IPS-18c (cell line): ENCODE measurements around the gene IL17RE.

Experiments used
- H3K4me3 ChIP-seq: 2 replicates; pipeline ENCODE4 v1.7.0; 2013; ENCODE audit warnings: low read depth, mild to moderate bottlenecking, low read length, moderate library complexity; ENCODE audit not compliant: insufficient read depth
- H3K9me3 ChIP-seq: one replicate; pipeline ENCODE4 v1.6.1; 2013; ENCODE audit warnings: mild to moderate bottlenecking, low read length, moderate library complexity; ENCODE audit not compliant: control insufficient read depth, insufficient read depth

Gene IL17RE

GRCh38 chr3:9915254-9916141, 12.8 kb downstream of the IL17RE start:
- H3K4me3 ChIP-seq, result peak overlapping the region; percentile 70
- H3K9me3 ChIP-seq, result no peaks in the 10 kb centered on the region

GRCh38 chr3:9916346-9916733, 13.7 kb downstream of the IL17RE start:
- H3K4me3 ChIP-seq, result peak overlapping the region; percentile 36
- H3K9me3 ChIP-seq, result no peaks in the 10 kb centered on the region

- Histone ChIP-seq H3K4me3 (peak within 1 kb of the TSS; percentile 70), H3K9me3 (no peaks in the 10 kb centered on the region)
Measured at GRCh38 chr3:9916734-9917680, 14.4 kb downstream of the IL17RE start, which contains the start of gene IL17RC. Gene IL17RC, plus strand, starts transcription at chr3:9917098. Its CDS starts 218 bp downstream, at chr3:9917316.

GRCh38 chr3:9917820-9918219, 15.2 kb downstream of the IL17RE start:
- no peaks in the 10 kb centered on the region for H3K9me3 ChIP-seq
- H3K4me3 ChIP-seq, result no peak overlapping the region

- Histone ChIP-seq H3K4me3 (no peak overlapping the region), H3K9me3 (no peaks in the 10 kb centered on the region)
Measured at GRCh38 chr3:9918261-9919038, 15.8 kb downstream of the IL17RE start.

GRCh38 chr3:9928158-9928557, 25.5 kb downstream of the IL17RE start:
- Histone ChIP-seq H3K4me3 (no peak overlapping the region), H3K9me3 (no peaks in the 10 kb centered on the region)

- Histone ChIP-seq H3K4me3 (no peak overlapping the region), H3K9me3 (no peaks in the 10 kb centered on the region)
Measured at GRCh38 chr3:9930804-9931418, 28.3 kb downstream of the IL17RE start.

- Histone ChIP-seq H3K9me3 (no peaks in the 10 kb centered on the region), H3K4me3 (peak overlapping the region; percentile 74)
Measured at GRCh38 chr3:9932535-9932842, 29.8 kb downstream of the IL17RE start.

- H3K4me3 ChIP-seq, result peak overlapping the region; percentile 74
- H3K9me3 ChIP-seq, result no peaks in the 10 kb centered on the region
Measured at GRCh38 chr3:9932843-9933560, 30.4 kb downstream of the IL17RE start.

- peak within 1 kb of the TSS; percentile 74 for H3K4me3 ChIP-seq
- H3K9me3 ChIP-seq, result no peaks in the 10 kb centered on the region
Measured at GRCh38 chr3:9933561-9934234, 31.1 kb downstream of the IL17RE start, which contains the start of gene CRELD1. Gene CRELD1, plus strand, starts transcription at chr3:9933834. Its CDS starts 605 bp downstream, at chr3:9934439.

GRCh38 chr3:9934235-9934621, 31.6 kb downstream of the IL17RE start:
- Histone ChIP-seq H3K9me3 (peaks cover 2% of the 10 kb centered on the region), H3K4me3 (peak overlapping the region; percentile 74)

GRCh38 chr3:9934993-9935392, 32.3 kb downstream of the IL17RE start:
- H3K9me3 ChIP-seq, result peaks cover 3% of the 10 kb centered on the region
- H3K4me3 ChIP-seq, result no peak overlapping the region

GRCh38 chr3:9935966-9936510, 33.4 kb downstream of the IL17RE start:
- peaks cover 3% of the 10 kb centered on the region for H3K9me3 ChIP-seq
- H3K4me3 ChIP-seq, result no peak overlapping the region

GRCh38 chr3:9937486-9938238, 35.0 kb downstream of the IL17RE start:
- Histone ChIP-seq H3K9me3 (peaks cover 3% of the 10 kb centered on the region), H3K4me3 (no peak overlapping the region)

GRCh38 chr3:9938966-9939365, 36.3 kb downstream of the IL17RE start:
- Histone ChIP-seq H3K9me3 (peaks cover 3% of the 10 kb centered on the region), H3K4me3 (no peak overlapping the region)
